WTC11 (cell line): ENCODE data around the gene CPNE5. TPM values are rescaled to one million over a fixed set of nuclear protein-coding genes. Genes with fewer than 3 reads are reported as not detected.

Source experiments
- ATAC-seq: fragments of 200-7000 bp; cut with Tn5 transposase; 2 replicates; pipeline ENCODE4 v1.10.0; 2021; ENCODE audit warnings: mild to moderate bottlenecking, moderate library complexity
- CTCF ChIA-PET: fragments of 300-600 bp; sonication (Branson Sonifier 250); formaldehyde crosslinking; loops from one replicate; lab custom pipeline; 2021; ENCODE audit warnings: antibody characterized with exemption; lab: Charles Lee
- POLR2A ChIA-PET: fragments of 350-600 bp; sonication (Branson Sonifier 250); formaldehyde crosslinking; loops from one replicate; lab custom pipeline; 2021; ENCODE audit warnings: antibody characterized with exemption; lab: Charles Lee
- DNase-seq: peaks from one replicate; pipeline ENCODE4 v3.0.0; 2021; ENCODE audit warnings: low spot score
- H3K27ac Mint-ChIP-seq: 2 replicates; pipeline ENCODE4 v1.8.0; 2021; ENCODE audit warnings: mixed read lengths
- H3K27me3 Mint-ChIP-seq: 2 replicates; pipeline ENCODE4 v1.8.0; 2021; ENCODE audit warnings: low read depth, mild to moderate bottlenecking, moderate library complexity, mixed read lengths
- H3K36me3 Mint-ChIP-seq: 2 replicates; pipeline ENCODE4 v1.8.0; 2021; ENCODE audit warnings: mixed read lengths
- H3K4me1 Mint-ChIP-seq: 2 replicates; pipeline ENCODE4 v1.8.0; 2022; ENCODE audit warnings: mixed read lengths
- H3K4me3 Mint-ChIP-seq: 2 replicates; pipeline ENCODE4 v1.8.0; 2021; ENCODE audit warnings: mild to moderate bottlenecking, moderate library complexity, mixed read lengths
- H3K9me3 Mint-ChIP-seq: 2 replicates; pipeline ENCODE4 v1.8.0; 2021; ENCODE audit warnings: mixed read lengths
- CREB1 ChIP-seq: sonication (generic); formaldehyde crosslinking; IDR thresholded peaks from 2 replicates; pipeline ENCODE4 v1.8.0; 2023; ENCODE audit warnings: mild to moderate bottlenecking, missing genetic modification reagents
- JUN ChIP-seq: sonication (generic); formaldehyde crosslinking; IDR thresholded peaks from 2 replicates; pipeline ENCODE4 v1.8.0; 2023; ENCODE audit warnings: mild to moderate bottlenecking, missing genetic modification reagents
- MXD4 ChIP-seq: fragments of 250-450 bp; sonication (Bioruptor Pico); IDR thresholded peaks from 2 replicates; pipeline ENCODE4 v1.8.0; 2021; ENCODE audit warnings: mild to moderate bottlenecking, moderate library complexity, borderline replicate concordance
- NFE2L1 ChIP-seq: sonication (generic); formaldehyde crosslinking; IDR thresholded peaks from 2 replicates; pipeline ENCODE4 v1.8.1; 2023; ENCODE audit warnings: missing genetic modification reagents
- TEAD1 ChIP-seq: sonication (generic); formaldehyde crosslinking; IDR thresholded peaks from 2 replicates; pipeline ENCODE4 v1.8.0; 2022; ENCODE audit warnings: mild to moderate bottlenecking, missing genetic modification reagents
- ZNF423 ChIP-seq: fragments of 250-450 bp; sonication (Bioruptor Pico); IDR thresholded peaks from 2 replicates; pipeline ENCODE4 v2.1.2; 2022; ENCODE audit warnings: mild to moderate bottlenecking, moderate library complexity
- total RNA-seq: library from RNA; stranded (reverse); gene quantifications from 3 replicates; pipeline ENCODE4 v1.2.3, GENCODE V29; 2021
- TF ChIP-seq, protein P1 (sequence below): sonication (generic); formaldehyde crosslinking; IDR thresholded peaks from 2 replicates; pipeline ENCODE4 v1.8.0; 2022; ENCODE audit warnings: mild to moderate bottlenecking, missing genetic modification reagents
- TF ChIP-seq, protein P2 (sequence below): sonication (generic); formaldehyde crosslinking; IDR thresholded peaks from 2 replicates; pipeline ENCODE4 v1.8.0; 2022; ENCODE audit warnings: mild to moderate bottlenecking, missing genetic modification reagents
- TF ChIP-seq, protein P3 (sequence below): sonication (generic); formaldehyde crosslinking; IDR thresholded peaks from 2 replicates; pipeline ENCODE4 v1.8.0; 2023; ENCODE audit warnings: missing genetic modification reagents, mild to moderate bottlenecking, borderline replicate concordance
- TF ChIP-seq, protein P4 (sequence below): sonication (generic); formaldehyde crosslinking; IDR thresholded peaks from 2 replicates; pipeline ENCODE4 v1.8.1; 2022; ENCODE audit warnings: mild to moderate bottlenecking, moderate library complexity, missing genetic modification reagents
- TF ChIP-seq, protein P5 (sequence below): sonication (generic); formaldehyde crosslinking; IDR thresholded peaks from 2 replicates; pipeline ENCODE4 v1.8.1; 2022; ENCODE audit warnings: mild to moderate bottlenecking, missing genetic modification reagents, moderate library complexity, borderline replicate concordance

CPNE5 gene
- total RNA-seq, 1 experiment from 2014 or later, result 0.44 TPM

DNA sequence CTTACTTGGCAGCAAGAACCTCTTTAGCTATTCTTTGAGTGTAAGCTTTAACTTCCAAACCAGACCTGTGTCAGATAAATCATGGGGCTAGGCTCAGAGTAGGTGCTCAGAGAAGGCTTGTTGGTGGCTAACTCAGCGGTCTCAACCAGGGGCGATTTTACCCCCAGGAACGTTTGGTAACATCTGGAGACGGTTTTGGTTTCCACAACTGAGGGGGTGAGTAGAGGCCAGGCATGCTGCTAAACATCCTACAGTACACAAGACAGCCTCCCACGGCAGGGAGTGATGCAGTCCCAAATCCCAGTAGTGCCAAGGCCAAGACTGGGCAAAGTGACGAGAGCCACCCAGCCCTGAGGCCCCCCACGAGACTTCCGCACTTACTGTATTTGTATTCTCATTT lies 82.5 kb downstream of the CPNE5 start:
- no peak for ATAC-seq
- TF ChIP-seq, protein P1, sequence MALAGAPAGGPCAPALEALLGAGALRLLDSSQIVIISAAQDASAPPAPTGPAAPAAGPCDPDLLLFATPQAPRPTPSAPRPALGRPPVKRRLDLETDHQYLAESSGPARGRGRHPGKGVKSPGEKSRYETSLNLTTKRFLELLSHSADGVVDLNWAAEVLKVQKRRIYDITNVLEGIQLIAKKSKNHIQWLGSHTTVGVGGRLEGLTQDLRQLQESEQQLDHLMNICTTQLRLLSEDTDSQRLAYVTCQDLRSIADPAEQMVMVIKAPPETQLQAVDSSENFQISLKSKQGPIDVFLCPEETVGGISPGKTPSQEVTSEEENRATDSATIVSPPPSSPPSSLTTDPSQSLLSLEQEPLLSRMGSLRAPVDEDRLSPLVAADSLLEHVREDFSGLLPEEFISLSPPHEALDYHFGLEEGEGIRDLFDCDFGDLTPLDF (CRISPR knock-in tag), result no peak
- TF ChIP-seq, protein P2, sequence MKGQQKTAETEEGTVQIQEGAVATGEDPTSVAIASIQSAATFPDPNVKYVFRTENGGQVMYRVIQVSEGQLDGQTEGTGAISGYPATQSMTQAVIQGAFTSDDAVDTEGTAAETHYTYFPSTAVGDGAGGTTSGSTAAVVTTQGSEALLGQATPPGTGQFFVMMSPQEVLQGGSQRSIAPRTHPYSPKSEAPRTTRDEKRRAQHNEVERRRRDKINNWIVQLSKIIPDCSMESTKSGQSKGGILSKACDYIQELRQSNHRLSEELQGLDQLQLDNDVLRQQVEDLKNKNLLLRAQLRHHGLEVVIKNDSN (CRISPR knock-in tag), result no peak
- no peak for TF ChIP-seq MXD4 (CRISPR knock-in tag)
- H3K4me1 Mint-ChIP-seq, result peaks cover 12% of the 10 kb centered on the region
- no peak for DNase-seq
- no peaks in the 10 kb centered on the region for H3K27me3 Mint-ChIP-seq
- no peak overlapping the region for H3K27ac Mint-ChIP-seq
- H3K4me3 Mint-ChIP-seq, result no peak overlapping the region
- ChIA-PET CTCF (interaction anchor here (0.6 to 1.5 kb wide), 2 partner anchors 11 to 138 kb away, joined by 3 read pairs; no protein-coding TSS in a partner anchor), POLR2A (no interaction called here)
- H3K36me3 Mint-ChIP-seq, result no peaks in the 10 kb centered on the region
- H3K9me3 Mint-ChIP-seq, result no peaks in the 10 kb centered on the region

DNA sequence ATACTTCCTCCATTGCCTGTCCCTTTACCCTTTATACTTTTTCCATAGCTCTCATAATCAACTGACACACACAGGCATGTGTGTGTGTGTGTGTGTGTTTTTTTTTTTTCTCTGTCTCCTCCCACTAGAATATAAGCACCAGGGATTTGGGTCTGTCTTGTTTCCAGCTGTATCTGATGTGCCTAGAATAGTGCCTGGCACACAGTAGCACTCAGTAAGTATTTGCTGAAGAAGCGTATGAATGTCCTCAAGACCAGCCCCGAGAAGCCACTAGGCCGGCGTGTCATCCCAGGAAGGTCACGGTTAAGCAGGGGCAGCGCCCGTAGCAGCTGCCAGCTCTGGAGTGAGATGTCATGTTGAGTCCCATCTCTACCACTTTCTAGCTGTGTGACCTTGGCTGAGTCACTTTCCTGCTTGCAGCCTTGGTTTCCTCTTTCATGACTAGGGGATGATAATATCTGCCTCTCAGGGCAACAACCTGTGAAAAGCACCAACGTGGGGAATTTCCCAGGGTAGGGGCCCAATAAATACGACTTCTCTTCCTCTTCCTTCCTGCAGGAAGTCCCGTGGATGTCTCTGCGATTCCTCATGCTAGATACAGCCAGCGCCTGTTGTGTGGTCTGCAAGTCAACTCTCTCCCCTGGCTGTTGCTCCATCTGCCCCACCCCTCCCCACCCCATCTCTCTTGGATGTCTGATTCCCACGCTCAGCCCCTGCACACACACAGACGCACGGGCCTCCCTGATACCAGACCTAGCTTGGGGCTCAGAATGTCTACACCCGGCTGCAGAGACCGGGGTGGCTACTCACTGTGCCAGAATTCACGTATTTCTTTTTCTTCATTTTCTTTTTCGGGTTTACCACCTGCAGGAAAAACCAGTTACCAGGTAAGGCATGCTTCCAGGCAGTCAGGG lies 83.6 kb downstream of the CPNE5 start:
- Mint-ChIP-seq H3K9me3 (no peaks in the 10 kb centered on the region), H3K36me3 (no peaks in the 10 kb centered on the region), H3K4me1 (peaks cover 12% of the 10 kb centered on the region), H3K27me3 (no peaks in the 10 kb centered on the region), H3K4me3 (no peak overlapping the region), H3K27ac (no peak overlapping the region)
- no peak for TF ChIP-seq ZNF423 (CRISPR knock-in tag)
- TF ChIP-seq, protein P3, sequence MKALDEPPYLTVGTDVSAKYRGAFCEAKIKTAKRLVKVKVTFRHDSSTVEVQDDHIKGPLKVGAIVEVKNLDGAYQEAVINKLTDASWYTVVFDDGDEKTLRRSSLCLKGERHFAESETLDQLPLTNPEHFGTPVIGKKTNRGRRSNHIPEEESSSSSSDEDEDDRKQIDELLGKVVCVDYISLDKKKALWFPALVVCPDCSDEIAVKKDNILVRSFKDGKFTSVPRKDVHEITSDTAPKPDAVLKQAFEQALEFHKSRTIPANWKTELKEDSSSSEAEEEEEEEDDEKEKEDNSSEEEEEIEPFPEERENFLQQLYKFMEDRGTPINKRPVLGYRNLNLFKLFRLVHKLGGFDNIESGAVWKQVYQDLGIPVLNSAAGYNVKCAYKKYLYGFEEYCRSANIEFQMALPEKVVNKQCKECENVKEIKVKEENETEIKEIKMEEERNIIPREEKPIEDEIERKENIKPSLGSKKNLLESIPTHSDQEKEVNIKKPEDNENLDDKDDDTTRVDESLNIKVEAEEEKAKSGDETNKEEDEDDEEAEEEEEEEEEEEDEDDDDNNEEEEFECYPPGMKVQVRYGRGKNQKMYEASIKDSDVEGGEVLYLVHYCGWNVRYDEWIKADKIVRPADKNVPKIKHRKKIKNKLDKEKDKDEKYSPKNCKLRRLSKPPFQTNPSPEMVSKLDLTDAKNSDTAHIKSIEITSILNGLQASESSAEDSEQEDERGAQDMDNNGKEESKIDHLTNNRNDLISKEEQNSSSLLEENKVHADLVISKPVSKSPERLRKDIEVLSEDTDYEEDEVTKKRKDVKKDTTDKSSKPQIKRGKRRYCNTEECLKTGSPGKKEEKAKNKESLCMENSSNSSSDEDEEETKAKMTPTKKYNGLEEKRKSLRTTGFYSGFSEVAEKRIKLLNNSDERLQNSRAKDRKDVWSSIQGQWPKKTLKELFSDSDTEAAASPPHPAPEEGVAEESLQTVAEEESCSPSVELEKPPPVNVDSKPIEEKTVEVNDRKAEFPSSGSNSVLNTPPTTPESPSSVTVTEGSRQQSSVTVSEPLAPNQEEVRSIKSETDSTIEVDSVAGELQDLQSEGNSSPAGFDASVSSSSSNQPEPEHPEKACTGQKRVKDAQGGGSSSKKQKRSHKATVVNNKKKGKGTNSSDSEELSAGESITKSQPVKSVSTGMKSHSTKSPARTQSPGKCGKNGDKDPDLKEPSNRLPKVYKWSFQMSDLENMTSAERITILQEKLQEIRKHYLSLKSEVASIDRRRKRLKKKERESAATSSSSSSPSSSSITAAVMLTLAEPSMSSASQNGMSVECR (CRISPR knock-in tag), result no peak
- TF ChIP-seq, protein P4, sequence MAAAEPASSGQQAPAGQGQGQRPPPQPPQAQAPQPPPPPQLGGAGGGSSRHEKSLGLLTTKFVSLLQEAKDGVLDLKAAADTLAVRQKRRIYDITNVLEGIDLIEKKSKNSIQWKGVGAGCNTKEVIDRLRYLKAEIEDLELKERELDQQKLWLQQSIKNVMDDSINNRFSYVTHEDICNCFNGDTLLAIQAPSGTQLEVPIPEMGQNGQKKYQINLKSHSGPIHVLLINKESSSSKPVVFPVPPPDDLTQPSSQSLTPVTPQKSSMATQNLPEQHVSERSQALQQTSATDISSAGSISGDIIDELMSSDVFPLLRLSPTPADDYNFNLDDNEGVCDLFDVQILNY (CRISPR knock-in tag), result no peak
- TF ChIP-seq NFE2L1 (CRISPR knock-in tag), result no peak
- no peak for TF ChIP-seq TEAD1 (CRISPR knock-in tag)
- TF ChIP-seq JUN, result no peak
- no peak for TF ChIP-seq CREB1 (CRISPR knock-in tag)
- TF ChIP-seq, protein P5, sequence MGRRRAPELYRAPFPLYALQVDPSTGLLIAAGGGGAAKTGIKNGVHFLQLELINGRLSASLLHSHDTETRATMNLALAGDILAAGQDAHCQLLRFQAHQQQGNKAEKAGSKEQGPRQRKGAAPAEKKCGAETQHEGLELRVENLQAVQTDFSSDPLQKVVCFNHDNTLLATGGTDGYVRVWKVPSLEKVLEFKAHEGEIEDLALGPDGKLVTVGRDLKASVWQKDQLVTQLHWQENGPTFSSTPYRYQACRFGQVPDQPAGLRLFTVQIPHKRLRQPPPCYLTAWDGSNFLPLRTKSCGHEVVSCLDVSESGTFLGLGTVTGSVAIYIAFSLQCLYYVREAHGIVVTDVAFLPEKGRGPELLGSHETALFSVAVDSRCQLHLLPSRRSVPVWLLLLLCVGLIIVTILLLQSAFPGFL, result no peak
- POLR2A ChIA-PET, result interaction anchor here (0.6 kb wide), 1 partner anchor 65 kb away, joined by 4 read pairs; no protein-coding TSS in a partner anchor
- no peak for DNase-seq
- CTCF ChIA-PET, result interaction anchor here (1.3 to 4.6 kb wide), 4 partner anchors 9 to 137 kb away, joined by 3 to 35 read pairs (median 8); no protein-coding TSS in a partner anchor
- ATAC-seq, result no peak
